Measurements from ENCODE around the gene ABCF3.

DNA sequence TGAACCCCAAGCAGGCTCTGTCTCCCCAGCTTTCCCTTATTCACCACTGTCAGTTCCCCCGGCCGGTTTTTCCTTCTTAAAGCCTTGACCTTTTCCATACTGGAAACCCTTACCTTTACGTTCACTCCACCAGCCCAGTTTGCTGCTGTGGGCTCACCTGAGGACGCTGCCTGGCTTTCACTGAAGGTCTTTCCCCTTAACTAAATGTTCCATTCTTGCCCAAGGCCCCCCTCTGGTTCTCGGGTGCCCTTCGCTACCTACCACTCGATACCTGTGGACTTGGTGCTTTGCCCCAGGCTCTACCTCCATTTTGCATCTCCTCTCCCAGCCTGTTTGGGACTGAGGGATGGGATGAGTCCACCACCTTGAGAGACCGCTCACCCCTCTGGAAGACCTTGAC lies 10.5 kb upstream of the ABCF3 start:
- TF ChIP-seq, protein P1, sequence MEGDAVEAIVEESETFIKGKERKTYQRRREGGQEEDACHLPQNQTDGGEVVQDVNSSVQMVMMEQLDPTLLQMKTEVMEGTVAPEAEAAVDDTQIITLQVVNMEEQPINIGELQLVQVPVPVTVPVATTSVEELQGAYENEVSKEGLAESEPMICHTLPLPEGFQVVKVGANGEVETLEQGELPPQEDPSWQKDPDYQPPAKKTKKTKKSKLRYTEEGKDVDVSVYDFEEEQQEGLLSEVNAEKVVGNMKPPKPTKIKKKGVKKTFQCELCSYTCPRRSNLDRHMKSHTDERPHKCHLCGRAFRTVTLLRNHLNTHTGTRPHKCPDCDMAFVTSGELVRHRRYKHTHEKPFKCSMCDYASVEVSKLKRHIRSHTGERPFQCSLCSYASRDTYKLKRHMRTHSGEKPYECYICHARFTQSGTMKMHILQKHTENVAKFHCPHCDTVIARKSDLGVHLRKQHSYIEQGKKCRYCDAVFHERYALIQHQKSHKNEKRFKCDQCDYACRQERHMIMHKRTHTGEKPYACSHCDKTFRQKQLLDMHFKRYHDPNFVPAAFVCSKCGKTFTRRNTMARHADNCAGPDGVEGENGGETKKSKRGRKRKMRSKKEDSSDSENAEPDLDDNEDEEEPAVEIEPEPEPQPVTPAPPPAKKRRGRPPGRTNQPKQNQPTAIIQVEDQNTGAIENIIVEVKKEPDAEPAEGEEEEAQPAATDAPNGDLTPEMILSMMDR (IDR thresholded peaks at IDR 0.05) = no peak
- no peak for TF ChIP-seq POLR2A (IDR thresholded peaks at IDR 0.05)

Data from vagina (tissue), 2 donors.